GM21367 (cell line): ENCODE results near the gene CNOT9.

ENCODE experiments used
- ATAC-seq: cut with Tn5 transposase; IDR thresholded peaks from one replicate; pipeline ENCODE4 v1.9.1; 2021; ENCODE audit not compliant: unreplicated experiment

CNOT9 gene

DNA sequence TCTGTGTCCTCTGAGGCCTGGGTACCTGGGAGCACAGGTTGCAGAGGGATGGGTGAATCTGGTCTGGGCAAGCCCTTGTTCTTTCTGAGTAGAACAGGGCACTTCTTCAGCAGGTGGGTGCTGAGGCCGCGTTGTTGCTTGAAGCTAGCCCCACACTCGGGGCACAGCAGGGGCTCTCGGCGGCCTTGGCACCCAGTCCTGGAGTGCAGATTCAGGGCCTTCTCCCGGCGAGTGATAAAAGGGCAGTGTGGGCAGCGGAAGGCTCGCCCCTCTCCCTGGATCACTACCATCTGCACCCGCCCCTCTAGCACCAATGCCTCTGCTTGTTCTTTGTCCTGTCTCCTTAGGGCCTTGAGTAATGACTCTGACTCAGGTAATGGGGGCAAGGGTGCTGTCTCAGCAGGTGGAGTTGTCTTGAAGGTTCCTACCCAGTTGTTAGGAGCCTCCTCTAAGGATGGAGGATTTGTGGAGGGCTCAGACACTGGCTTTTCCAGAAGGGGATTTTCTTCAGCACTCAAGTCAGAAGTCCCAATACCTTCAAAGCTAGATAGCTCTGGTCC, 75.2 kb downstream of the CNOT9 start:
- no peak for ATAC-seq

DNA sequence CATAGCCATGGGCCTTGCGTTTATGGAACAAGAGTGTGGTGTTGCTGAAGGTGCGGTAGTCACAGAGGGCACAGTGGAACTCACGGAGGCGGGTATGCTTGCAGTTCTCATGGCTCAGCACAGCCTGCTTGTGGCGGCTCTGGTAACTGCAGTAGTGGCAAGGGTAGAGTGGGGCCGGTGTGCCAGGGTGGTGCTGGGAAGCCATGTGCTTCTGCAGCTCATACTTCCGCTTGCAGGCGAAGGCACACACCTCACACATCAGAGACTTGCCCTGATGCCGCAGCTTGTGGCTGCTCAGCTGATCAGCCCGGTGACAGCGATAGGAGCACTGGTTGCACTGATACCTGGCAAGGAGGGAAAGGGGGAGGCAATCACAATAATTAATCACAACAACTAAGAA, 76.1 kb downstream of the CNOT9 start:
- no peak for ATAC-seq

DNA sequence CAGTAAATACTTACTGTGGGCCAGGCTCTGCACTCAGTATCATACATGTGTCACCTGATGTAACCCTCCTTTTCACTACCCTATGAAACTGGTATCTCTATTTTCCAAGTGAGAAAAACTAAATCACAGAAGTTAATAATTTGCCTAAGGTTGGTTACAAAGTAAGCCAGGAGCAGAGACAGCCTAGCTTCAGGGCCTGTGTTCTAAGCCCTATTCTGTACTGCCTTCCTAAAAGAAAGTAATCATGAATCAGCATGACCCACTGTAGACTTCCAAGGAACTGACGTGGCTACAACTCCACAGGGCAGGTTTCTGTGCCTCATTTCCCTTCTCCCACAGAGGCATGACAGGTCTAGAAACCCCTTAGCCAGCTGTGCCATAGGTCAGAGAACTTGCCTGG, 76.5 kb downstream of the CNOT9 start:
- ATAC-seq = no peak
